ENCODE data around the gene GCNT2.
"Not testable (repeated sequence)": the region's sequence is repeated elsewhere in the genome, so short reads cannot be mapped to it uniquely, and the experiment has no call there.

Gene GCNT2

DNA sequence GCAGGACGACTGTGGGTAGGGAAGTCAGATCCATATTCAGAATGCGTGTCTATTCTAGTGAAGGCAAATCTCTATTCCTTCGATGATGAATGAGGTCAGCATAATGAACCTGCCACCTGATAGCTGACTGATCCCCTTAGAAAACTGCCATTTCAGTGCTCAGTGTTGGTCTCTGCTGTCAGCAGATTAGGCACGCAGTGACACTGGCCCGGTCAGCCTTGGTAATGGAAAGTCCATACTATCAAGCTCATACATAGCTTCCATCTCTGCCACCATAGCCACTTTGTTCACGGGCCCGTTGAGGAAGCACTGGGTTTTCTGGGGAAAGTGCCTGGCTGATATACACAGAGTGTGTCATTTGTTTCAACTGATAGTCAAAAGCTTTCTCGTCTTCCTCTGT lies 119.3 kb downstream of the GCNT2 start:
- FAIRE-seq: no peak
- DNase-seq (ENCODE audit: extremely low spot score, insufficient read length, low read depth): no peak

GRCh38 chr6:10641528-10641927 lies 120.4 kb downstream of the GCNT2 start:
- FAIRE-seq (no peak), DNase-seq (ENCODE audit: extremely low spot score, insufficient read length, low read depth) (no peak)

- FAIRE-seq: peak; percentile 76
- DNase-seq (ENCODE audit: extremely low spot score, insufficient read length, low read depth): no peak
Measured at GRCh38 chr6:10643201-10643651, 122.1 kb downstream of the GCNT2 start.

DNA sequence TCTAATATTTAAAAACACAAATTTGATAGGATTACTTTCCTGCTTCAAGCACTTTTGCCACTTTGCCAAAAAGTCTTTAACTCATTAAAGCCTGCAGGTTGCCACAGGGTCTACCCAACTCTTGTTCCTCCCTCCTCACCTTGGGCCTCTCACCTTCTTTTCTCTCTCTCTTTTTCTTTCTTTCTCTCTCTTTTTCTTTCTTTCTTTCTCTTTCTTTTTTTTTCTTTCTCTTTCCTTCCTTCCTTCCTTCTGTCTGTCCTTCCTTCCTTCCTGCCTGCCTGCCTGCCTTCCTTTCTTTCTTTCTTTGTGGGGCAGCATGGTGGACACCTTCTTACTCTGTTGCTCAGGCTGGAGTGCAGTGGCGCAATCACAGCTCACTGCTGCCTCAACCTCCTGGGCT lies 123.1 kb downstream of the GCNT2 start:
- FAIRE-seq: no peak
- DNase-seq (ENCODE audit: extremely low spot score, insufficient read length, low read depth): no peak

DNA sequence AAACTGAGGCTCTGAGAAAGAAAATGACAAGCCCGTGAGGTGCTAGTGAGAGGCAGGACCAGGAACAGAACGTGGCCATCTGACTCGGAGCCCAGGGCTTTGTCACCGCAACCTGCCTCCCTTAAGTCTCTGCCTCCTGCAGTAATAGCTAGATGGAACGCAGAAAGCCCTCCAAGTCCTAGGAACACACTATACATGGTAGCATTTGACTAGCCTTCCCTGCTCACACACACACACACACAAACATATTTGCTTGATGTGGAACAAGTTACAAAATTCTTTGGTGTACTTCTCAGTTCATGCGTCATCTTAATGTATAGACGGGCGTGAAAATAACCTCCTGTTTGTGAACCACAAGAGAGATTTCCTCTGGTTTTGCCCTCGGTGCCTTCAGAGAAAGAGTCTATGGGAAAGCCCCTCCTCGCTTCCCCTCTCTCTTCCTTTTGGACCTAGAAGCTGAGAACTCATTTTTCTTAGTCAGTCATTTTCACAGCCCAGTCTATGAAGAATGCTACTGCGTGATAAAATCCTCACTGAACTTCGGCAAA lies 134.4 kb downstream of the GCNT2 start:
- FAIRE-seq: peak; percentile 68
- no peak for DNase-seq (ENCODE audit: extremely low spot score, insufficient read length, low read depth)

- FAIRE-seq: no peak
- no peak for DNase-seq (ENCODE audit: extremely low spot score, insufficient read length, low read depth)
Measured at GRCh38 chr6:10658910-10659698, 138.0 kb downstream of the GCNT2 start.

- DNase-seq (ENCODE audit: extremely low spot score, insufficient read length, low read depth) (no peak), FAIRE-seq (no peak)
Measured at GRCh38 chr6:10659699-10660348, 138.7 kb downstream of the GCNT2 start.

DNA sequence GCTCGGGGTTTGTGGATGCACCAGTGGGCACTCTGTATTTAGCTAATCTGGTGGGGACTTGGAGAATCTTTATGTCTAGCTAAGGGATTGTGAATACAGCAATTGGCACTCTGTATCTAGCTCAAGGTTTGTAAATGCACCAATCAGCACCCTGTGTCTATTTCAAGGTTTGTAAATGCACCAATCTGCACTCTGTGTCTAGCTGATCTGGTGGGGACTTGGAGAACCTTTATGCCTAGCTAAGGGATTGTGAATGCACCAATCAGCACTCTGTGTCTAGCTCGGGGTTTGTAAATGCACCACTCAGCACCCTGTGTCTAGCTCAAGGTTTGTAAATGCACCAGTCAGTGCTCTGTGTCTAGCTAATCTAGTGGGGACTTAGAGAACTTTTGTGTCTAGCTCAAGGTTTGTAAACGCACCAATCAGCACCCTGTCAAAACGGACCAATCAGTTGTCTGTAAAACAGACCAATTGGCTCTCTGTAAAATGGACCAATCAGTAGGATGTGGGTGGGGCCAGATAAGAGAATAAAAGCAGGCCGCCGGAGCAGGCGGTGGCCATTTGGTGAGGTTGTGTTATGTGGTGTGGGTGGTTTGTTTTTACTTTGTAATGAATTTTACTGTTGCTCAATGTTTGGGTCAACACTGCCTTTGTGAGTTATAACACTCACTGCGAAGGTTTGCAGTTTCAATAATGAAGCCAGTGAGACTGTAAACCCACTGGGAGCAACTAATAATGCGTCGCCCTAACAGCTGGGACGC lies 139.5 kb downstream of the GCNT2 start:
- not testable (repeated sequence) for FAIRE-seq; DNase-seq (ENCODE audit: extremely low spot score, insufficient read length, low read depth)

DNA sequence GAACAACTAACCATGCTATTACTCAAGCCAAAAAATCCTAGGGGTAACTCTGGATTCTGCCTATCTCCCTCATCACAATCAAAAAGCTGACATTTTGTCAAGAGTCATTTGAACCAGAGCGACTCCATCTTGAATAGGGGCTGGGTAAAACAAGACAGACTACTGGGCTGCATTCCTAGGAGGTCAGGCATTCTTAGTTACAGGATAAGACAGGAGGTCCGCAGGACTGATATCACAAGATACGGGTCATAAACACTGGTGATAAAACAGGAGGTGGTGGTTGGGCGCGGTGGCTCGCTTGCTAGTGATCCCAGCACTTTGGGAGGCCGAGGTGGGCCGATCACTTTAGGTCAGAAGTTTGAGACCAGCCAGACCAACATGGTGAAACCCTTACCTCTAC lies 141.1 kb downstream of the GCNT2 start:
- FAIRE-seq: no peak
- DNase-seq (ENCODE audit: extremely low spot score, insufficient read length, low read depth): no peak

- DNase-seq (ENCODE audit: extremely low spot score, insufficient read length, low read depth): no peak
- FAIRE-seq: no peak
Measured at GRCh38 chr6:10662742-10663141, 141.6 kb downstream of the GCNT2 start.

DNA sequence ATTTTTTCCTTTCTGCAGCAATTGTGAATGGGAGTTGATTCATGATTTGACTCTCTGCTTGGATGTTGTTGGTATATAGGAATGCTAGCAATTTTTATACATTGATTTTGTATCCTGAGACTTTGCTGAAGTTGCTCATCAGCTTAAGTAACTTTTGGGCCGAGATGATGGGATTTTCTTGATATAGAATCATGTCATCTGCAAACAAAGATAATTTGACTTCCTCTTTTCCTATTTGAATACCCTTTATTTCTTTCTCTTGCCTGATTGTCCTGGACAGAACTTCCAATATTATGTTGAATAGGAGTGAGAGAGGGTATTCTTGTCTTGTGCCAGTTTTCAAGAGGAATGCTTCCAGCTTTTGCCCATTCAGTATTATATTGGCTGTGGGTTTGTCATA lies 144.4 kb downstream of the GCNT2 start:
- not testable (repeated sequence) for DNase-seq (ENCODE audit: extremely low spot score, insufficient read length, low read depth); FAIRE-seq

- DNase-seq (ENCODE audit: extremely low spot score, insufficient read length, low read depth): no peak
- FAIRE-seq: no peak
Measured at GRCh38 chr6:10668126-10668917, 147.2 kb downstream of the GCNT2 start.

GRCh38 chr6:10676403-10676802 lies 155.3 kb downstream of the GCNT2 start:
- no peak for FAIRE-seq
- no peak for DNase-seq (ENCODE audit: extremely low spot score, insufficient read length, low read depth)

DNA sequence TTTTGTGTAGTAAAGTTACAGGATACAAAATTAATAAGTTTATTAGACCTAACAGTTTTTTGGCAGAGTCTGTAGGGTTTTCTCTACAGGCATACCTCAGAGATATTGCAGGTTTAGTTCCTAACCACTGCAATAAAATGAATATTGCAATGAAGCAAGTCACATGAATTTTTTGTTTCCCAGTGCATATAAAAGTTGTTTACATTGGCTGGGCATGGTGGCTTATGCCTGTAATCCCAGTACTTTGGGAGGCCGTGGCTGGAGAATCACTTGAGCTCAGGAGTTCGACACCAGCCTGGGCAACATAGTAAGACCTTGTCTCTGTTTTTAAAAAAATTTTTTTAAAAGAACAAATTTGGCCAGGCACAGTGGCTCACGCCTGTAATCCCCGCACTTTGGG lies 157.3 kb downstream of the GCNT2 start:
- DNase-seq (ENCODE audit: extremely low spot score, insufficient read length, low read depth) (no peak), FAIRE-seq (no peak)

All from GM18507 (cell line).